Nephron progenitor cell (in vitro differentiated cells): ENCODE data around the gene MEF2D.

ENCODE experiments used
- DNase-seq: peaks from one replicate; pipeline ENCODE4 v3.0.0; 2021
- H3K27ac Mint-ChIP-seq: 2 replicates; pipeline ENCODE4 v1.8.0; 2021; ENCODE audit warnings: mild to moderate bottlenecking, moderate library complexity, mixed read lengths
- H3K27me3 Mint-ChIP-seq: 2 replicates; pipeline ENCODE4 v1.8.0; 2021; ENCODE audit warnings: mild to moderate bottlenecking, low read depth, mixed read lengths; ENCODE audit not compliant: poor library complexity
- H3K36me3 Mint-ChIP-seq: 2 replicates; pipeline ENCODE4 v1.8.0; 2021; ENCODE audit warnings: low read depth, mixed read lengths
- H3K4me1 Mint-ChIP-seq: 2 replicates; pipeline ENCODE4 v1.8.0; 2021; ENCODE audit warnings: mixed read lengths
- H3K4me3 Mint-ChIP-seq: 2 replicates; pipeline ENCODE4 v1.8.0; 2021; ENCODE audit warnings: mild to moderate bottlenecking, moderate library complexity, mixed read lengths
- H3K9me3 Mint-ChIP-seq: 2 replicates; pipeline ENCODE4 v1.8.0; 2021; ENCODE audit warnings: mild to moderate bottlenecking, moderate library complexity, mixed read lengths
- TF ChIP-seq, protein P1 (sequence below): fragments of 200-600 bp; sonication (generic); IDR thresholded peaks from 2 replicates; pipeline ENCODE4 v1.5.0; 2021; ENCODE audit warnings: antibody characterized with exemption

The MEF2D gene

GRCh38 chr1:156491151-156491949, 9.2 kb downstream of the MEF2D start:
- DNase-seq = no peak
- H3K4me3 Mint-ChIP-seq = peak overlapping the region; percentile 73
- H3K36me3 Mint-ChIP-seq = no peaks in the 10 kb centered on the region
- TF ChIP-seq, protein P1, sequence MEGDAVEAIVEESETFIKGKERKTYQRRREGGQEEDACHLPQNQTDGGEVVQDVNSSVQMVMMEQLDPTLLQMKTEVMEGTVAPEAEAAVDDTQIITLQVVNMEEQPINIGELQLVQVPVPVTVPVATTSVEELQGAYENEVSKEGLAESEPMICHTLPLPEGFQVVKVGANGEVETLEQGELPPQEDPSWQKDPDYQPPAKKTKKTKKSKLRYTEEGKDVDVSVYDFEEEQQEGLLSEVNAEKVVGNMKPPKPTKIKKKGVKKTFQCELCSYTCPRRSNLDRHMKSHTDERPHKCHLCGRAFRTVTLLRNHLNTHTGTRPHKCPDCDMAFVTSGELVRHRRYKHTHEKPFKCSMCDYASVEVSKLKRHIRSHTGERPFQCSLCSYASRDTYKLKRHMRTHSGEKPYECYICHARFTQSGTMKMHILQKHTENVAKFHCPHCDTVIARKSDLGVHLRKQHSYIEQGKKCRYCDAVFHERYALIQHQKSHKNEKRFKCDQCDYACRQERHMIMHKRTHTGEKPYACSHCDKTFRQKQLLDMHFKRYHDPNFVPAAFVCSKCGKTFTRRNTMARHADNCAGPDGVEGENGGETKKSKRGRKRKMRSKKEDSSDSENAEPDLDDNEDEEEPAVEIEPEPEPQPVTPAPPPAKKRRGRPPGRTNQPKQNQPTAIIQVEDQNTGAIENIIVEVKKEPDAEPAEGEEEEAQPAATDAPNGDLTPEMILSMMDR = no peak
- H3K4me1 Mint-ChIP-seq = peaks cover 88% of the 10 kb centered on the region
- no peaks in the 10 kb centered on the region for H3K9me3 Mint-ChIP-seq
- no peaks in the 10 kb centered on the region for H3K27me3 Mint-ChIP-seq
- H3K27ac Mint-ChIP-seq = peak overlapping the region; percentile 58

DNA sequence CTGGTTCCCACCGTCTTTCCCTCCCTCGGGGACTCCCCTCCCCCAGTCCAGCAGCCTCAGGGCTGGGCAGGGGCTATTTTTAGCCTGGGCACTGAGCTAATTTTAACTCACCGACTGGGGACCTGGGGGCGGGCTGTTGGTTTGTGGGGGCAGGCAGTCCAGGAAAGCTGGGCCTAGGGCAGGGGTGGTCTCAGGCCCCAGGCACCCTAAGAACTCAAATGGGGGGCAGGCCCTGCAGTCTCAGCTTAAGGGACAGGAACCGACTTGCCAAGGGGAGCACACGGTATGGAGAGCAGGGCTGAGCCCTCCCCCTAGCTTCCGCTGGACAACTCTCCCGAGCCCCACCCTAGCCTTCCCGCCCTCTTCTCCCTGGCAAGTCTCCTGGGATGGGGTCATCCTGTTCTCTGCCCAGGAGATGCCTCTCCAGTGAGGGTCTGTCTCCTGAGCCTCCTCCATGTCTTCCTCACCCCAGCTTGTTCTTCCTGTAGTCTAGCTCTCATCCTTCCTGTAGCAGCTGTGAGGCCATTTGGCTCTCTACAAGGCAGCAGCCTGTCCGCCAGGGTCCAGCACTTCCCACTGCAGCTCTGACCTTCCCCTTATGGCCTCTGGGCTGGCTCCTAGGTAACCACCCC, 10.1 kb downstream of the MEF2D start:
- no peaks in the 10 kb centered on the region for H3K36me3 Mint-ChIP-seq
- H3K27ac Mint-ChIP-seq = peak overlapping the region; percentile 94
- TF ChIP-seq, protein P1 = peak; percentile 13
- DNase-seq = peak; percentile 53
- H3K27me3 Mint-ChIP-seq = no peaks in the 10 kb centered on the region
- H3K9me3 Mint-ChIP-seq = no peaks in the 10 kb centered on the region
- H3K4me1 Mint-ChIP-seq = peaks cover 80% of the 10 kb centered on the region
- peak overlapping the region; percentile 73 for H3K4me3 Mint-ChIP-seq

GRCh38 chr1:156489935-156490293, 10.7 kb downstream of the MEF2D start:
- Mint-ChIP-seq H3K4me3 (peak overlapping the region; percentile 73), H3K36me3 (no peaks in the 10 kb centered on the region), H3K27ac (peak overlapping the region; percentile 80), H3K27me3 (no peaks in the 10 kb centered on the region), H3K9me3 (no peaks in the 10 kb centered on the region), H3K4me1 (peaks cover 74% of the 10 kb centered on the region)
- no peak for DNase-seq
- TF ChIP-seq, protein P1 = no peak

DNA sequence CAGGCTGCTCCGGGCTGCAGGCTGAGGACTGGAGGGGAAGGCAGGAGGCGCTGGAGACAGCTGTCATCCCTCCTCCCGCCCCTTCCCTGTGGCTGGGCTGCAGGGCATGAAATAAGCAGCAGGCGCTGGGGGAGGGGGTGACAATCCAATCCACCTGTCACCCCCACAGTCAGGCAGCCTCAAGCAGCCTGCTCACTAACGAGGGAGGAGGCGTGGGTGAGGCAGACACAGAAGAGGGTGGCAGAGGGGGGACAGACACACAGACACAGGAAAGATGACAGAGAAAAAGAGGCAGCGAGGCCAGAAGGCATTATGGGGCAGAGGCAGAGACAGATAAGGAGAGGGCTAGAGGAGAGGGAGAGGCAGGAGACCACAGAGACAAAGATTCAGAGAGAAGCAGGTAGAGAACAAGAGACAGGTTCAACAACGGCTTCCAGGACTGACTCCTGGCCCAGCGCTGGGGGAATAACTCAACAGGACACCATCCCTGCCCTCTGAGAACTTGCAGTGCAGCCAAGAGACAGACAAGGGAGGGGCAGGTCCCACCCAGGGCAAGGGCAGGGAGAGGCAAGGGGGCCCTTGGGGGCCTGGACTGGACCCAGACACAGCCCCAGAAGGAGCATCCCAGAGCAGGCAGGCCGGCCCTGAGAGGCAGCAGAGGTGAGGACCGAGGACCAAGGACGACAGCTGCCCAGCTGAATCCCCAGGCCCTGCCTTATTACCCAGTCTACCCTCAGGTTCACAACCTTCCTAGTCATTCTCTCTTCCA, 11.2 kb downstream of the MEF2D start:
- TF ChIP-seq, protein P1 = no peak
- Mint-ChIP-seq H3K9me3 (no peaks in the 10 kb centered on the region), H3K27ac (peak overlapping the region; percentile 80)

DNA sequence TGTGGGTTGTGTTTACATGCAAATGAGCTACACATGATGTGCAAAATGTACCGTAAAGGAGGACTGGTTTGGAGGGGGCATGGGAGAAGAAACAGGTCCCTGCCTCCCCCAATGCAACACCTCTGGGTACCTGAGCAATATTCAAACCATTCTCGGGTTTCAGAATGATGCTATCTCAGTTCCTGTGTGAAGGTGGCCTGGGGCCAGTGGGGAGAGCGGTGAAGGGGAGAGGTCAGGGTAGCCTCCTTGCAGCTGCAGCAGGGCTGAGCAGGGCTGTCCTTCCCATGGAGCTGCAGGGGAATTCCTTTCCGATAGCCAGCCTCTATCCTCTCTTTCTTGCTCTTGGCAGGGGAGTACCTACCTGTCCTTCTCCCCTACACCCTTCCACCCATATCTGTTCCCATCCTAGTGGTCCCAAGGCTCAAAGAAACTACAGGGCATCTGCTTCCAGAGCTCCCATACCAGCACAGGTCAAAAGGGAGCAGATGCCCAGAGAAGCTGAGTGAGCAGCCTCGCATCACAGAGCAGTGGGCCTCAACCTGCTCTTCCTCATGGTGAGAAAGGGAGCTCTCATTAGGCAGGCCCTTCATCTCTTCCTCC, 11.9 kb downstream of the MEF2D start:
- no peak for DNase-seq
- peaks cover 62% of the 10 kb centered on the region for H3K4me1 Mint-ChIP-seq
- TF ChIP-seq, protein P1 = no peak
- no peak overlapping the region for H3K27ac Mint-ChIP-seq
- no peaks in the 10 kb centered on the region for H3K27me3 Mint-ChIP-seq
- H3K36me3 Mint-ChIP-seq = no peaks in the 10 kb centered on the region
- H3K4me3 Mint-ChIP-seq = no peak overlapping the region
- H3K9me3 Mint-ChIP-seq = no peaks in the 10 kb centered on the region

More for the DNA sequence above, 11.2 kb downstream of the MEF2D start:
- H3K27me3 Mint-ChIP-seq = no peaks in the 10 kb centered on the region
- H3K36me3 Mint-ChIP-seq = no peaks in the 10 kb centered on the region
- peak; percentile 42 for DNase-seq
- peak overlapping the region; percentile 73 for H3K4me3 Mint-ChIP-seq
- peaks cover 69% of the 10 kb centered on the region for H3K4me1 Mint-ChIP-seq
